Activated CD4-positive, alpha-beta T cell treated with anti-CD3 and anti-CD28 coated beads for 1 hour (primary cell): ENCODE measurements around the gene MIX23.

Experiments
- DNase-seq: peaks from one replicate; pipeline ENCODE4 v3.0.0-alpha.2; 2020

Gene MIX23

DNA sequence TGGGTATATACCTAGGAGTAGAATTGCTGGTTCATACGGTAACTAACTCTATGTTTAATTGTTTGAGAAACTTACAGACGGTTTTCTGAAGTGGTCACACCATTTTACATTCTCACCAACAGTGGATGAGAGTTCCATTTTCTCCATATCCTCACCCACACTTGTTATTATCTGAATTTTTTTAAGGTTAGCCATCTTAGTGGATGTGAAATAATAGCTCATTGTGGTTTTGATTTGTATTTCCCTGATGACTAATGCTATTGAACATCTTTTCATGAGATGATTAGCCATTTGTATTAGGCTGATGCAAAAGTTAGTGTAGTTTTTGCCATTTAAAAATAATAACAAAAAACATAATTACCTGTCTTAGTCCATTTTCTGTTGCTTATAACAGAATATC lies 39.4 kb downstream of the MIX23 start:
- no peak for DNase-seq

DNA sequence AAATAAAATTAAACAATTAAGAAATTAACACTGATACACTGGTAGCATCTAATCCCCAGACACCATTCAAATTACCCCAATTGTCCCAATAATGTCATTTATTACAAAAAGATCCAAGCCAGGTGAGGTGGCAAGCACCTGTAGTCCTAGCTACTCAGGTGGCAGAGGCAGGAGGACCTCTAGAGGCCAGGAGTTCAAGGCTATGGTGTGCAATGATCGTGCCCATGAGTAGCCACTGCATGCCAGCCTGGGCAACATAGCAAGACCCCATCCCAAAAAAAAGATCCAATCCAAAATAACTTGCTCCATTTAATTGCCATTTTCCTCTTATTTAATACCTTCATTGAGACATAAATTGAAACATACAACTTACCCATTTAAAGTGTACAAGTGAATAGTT lies 40.2 kb downstream of the MIX23 start:
- no peak for DNase-seq

DNA sequence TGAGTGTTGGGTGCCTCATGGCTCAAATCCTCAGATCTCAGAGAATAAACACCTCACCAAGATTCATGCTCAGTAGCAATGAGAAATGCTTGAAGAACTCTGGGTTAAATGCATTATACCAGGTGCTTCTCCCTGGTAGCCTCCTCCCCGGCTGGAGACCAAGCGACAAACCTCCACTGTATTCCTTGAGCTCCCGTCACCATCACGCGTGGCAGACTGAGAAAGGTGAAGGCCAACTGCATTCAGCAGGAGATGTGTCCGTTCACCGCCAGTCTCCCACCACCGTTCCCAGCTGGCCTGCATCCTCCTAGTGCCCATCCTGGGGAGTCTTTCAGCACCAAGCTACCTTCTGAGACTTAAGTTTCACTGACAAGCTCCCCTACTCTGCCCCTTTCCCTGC lies 50.5 kb downstream of the MIX23 start:
- no peak for DNase-seq

DNA sequence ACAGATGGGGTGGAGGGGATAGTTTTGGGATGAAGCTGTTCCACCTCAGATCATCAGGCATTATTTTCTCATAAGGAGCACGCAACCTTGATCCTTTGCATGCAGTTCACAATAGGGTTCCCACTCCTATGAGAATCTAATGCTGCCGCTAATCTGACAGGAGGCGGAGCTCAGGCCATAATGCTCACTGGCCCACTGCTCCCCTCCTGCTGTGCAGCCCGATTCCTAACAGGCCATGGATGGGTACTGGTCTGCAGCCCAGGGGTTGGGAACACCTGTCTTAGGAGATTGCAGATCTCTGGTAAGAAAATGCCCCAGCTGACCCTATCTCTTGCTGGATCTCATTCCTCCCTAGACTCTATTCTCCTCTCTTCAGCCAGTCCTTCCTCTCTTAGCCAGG lies 51.1 kb downstream of the MIX23 start:
- no peak for DNase-seq

DNA sequence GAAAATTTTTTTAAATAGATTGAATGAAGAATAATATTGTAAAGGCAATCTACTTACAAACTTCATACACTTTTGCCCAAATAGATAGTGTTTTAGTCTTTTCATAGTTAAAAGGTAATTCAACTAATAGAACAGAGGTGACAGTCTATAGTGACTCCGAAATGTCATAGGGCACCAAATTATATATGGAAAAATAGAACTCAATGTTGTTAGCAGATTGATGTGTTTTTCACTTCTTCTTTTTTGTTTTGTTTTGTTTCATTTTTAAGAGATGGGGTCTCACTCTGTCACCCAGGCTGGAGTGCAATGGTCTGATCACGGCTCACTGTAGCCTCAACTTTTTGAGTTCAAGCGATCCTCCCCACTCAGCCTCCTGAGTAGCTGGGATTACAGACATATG lies 57.3 kb downstream of the MIX23 start:
- DNase-seq: no peak

DNA sequence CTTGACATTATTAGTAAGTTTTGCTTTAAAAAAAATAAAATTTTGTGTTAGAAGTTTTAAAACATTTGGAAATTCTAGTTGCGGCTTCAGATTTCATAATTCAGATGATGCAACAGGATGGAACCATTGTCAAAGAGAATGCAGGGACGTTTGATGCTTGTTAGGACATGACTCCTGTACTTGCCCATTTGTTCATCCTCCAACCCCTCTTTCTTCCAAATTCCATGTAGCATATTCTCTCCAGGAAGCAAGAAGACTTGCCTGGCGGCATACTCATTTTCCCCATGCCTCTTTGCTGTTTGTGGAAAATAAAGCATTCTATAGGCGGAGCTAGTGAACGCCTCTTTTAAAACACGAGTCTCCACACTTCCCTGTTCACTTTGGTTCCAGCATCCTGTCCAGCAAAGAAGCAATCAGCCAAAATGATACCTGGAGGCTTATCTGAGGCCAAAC lies 58.1 kb downstream of the MIX23 start, which contains the start of gene CSTA:
Gene CSTA (plus strand): TSS at position 378 of the 453 bp plus-strand sequence. CDS start 45 bp downstream, at position 423.
- no peak for DNase-seq

DNA sequence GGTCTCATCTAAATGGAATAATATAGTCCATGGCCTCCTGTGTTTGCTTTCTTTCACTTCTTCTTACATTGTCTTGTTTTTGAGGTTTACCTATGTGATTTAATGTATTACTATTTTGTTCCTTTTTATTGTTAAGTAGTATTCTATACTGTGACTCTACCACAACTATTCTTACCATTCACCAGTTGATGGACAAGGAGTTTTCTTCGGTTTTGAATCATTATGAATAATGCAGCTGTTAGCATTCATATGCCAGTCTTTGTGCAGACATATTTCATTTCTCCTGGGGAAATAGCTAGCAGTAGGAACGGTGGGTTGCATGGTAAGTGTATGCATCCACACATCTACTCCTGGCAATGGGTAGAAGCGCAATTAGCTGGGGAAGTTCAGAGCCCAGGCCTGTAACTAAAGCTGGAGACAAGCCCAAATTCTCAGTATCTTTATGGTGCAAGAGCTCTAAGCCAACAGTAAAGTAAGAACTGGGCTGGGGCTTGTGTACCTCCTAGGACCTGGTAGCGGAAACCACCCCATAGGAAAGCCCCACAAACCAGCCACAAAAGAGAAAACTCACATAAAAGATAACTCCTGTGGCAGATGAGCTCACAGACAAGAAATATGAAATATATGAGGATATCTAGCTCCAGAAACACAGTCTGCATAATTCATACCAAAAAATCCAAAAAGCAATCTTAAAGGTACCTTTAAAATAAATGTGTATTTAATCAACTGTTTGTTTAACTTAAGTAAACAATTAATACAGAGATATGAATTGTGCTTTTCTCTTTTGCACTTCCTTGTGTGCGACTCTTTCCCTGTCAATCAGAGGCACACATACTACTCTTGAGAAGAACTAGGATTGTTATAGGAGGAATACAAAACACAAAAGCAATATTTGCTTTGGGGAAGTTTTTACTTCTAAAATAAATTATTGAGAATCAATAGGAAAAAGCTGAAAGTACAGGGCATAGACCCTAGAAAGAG lies 60.6 kb downstream of the MIX23 start:
- no peak for DNase-seq

DNA sequence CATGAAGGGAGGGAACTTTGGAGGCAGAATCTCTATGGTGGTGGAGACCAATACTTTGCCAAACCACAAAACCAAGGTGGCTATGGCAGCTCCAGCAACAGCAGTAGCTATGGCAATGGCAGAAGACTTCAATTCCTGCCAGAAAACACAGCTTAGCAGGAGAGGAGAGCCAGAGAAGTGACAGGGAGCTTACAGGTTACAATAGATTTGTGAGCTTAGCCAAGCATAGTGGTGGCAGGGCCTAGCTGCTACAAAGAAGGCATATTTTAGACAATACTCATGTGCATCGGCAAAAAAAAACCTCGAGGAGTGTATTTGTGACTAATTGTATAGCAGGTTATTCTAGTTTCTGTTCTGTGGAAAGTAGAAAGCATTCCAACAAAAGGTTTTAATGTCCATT lies 64.4 kb downstream of the MIX23 start:
- DNase-seq: no peak

DNA sequence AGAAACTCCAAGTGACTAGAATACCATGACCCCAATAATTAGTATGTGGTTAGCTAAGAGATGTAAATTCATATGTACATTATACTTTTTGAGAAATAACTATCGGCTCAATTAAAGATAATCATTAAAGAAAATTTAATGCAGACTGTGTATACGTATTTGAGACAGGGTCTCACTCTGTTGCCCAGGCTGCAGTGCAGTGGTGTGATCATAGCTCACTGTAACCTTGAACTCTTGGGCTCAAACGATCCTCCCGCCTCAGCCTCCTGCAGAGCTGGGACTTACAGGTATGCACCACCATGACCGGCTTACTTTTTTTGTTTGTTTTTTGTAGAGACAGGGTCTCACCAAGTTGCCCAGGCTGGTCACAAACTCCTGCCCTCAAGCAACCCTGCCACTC lies 66.7 kb downstream of the MIX23 start:
- no peak for DNase-seq

DNA sequence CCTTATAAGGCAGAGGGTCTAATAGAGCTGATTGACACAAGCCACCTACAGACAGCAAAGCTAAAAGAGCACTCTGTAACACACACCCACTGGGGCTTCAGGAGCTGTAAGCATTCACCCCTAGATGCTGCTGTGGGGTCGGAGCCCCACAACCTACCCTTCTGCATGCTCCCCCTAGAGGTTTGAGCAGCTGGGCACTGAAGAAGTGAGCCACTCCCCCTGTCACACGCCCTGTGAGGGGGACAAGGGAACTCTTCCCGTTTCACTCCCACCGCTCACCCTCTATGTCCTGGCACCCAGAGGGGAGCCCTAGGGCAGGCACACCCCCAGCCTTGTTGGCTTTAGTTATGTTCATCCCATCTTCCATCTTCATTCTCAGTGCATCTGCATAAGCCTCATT lies 67.4 kb downstream of the MIX23 start:
- DNase-seq: no peak

DNA sequence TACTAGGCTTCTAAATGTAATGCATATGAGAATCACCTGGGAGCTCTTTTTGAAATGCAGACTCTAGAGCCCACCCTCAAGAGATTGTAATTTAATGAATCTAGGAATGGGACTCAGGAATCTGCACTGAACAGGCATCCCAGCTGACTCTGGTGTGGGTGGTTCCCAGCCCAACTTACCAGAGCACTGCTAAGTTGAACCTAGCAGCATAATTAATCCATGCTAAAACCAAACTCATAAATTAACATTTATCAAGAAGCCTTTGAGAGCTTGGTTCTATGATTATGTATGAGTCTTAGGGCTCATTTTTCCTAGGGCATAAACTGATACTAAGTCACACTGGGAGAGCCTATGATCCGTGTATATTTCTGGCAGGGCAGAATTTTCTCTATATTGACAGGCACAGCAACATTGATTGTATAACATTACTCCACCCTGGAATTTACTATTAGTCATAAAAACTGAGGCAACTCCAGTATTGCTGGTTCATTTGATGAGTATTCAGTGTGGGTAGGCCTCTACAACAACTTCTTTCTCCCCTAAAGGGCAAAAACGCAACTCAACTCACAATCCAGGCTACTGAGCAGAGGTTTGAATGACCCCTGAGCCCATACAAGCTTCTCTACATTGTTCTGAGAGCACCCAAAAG lies 68.7 kb downstream of the MIX23 start:
- no peak for DNase-seq

DNA sequence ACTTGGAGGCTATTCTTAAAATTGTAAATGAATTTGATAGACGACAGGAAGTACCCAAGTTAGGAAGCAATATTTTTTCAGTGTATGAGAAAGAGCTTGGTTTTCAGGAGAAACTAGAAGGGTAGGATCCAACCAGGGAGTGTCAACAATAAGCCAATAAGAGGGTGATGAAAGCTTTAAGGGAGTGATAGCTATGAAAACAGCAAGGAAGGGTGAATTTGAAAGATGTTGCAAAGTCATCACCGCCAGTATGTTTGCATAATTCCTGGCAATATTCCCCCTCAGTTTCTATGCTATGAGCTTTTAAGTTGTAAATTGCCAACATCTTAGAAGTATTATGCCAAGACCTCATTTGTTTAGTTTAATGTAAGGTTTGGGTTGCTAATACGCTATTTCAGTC lies 69.8 kb downstream of the MIX23 start:
- DNase-seq: no peak

DNA sequence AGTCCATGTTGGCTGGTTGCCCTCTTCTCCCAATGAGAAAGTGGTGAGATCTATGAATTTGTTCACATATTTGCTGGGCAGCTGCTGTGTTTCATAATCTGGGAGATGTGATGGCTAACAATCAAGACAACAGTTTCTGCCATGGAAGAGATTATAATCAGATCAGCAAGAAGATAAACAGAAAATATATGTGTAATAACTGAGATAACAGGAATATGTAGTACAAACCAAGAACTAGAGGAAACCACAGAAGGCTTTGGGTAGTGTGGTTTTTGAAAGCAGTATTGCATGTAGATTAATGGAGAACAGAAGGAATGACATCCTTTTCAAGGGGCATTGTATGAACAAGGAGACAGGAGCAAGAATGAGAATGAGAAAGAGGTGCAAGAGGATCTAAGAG lies 70.2 kb downstream of the MIX23 start:
- no peak for DNase-seq

DNA sequence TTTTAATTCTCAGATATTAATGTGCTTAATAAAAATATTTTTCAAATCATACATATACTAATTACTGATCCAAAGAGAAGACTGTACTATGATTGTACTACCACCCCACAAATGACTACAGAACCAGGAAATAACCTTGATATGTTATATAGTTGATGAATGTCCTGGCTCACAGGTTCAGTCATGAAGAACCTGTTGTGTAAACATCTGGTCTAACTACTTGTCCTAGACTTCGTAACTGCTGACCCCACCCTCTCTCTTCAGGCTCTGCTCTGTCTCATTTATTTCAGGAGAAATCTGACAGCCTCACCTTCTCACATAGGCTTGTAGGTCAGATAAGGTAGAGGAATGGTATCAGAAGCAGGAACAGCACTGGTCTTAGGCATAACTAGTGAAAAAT lies 72.7 kb downstream of the MIX23 start:
- DNase-seq: no peak
